Mammary epithelial cell (primary cell): ENCODE data around the gene IL13.

Source experiments
- CTCF ChIP-seq, 2 donors: IDR thresholded peaks in 1 of 2; conservative IDR thresholded peaks in 1 of 2; 2 replicates each; pipeline ENCODE4 v1.5.1; 2011 to 2012; ENCODE audit warnings: inconsistent platforms in 2 of 2, low read length in 2 of 2, mild to moderate bottlenecking in 2 of 2, control low read depth in 1 of 2, low read depth in 1 of 2; ENCODE audit not compliant: insufficient read depth in 1 of 2; ENCODE audit errors: extremely low read depth in 1 of 2
- EZH2 ChIP-seq: IDR thresholded peaks from 2 replicates; pipeline ENCODE4 v1.6.1; 2012; ENCODE audit warnings: low read length, inconsistent platforms, borderline replicate concordance

GRCh38 chr5:132679717-132680380, 21.9 kb downstream of the IL13 start:
- no peak for TF ChIP-seq CTCF (conservative IDR thresholded peaks at IDR 0.05 in 1 of 2, IDR thresholded peaks at IDR 0.05 in 1 of 2; ENCODE audit: extremely low read depth in 1 of 2, insufficient read depth in 1 of 2, low read depth in 1 of 2, low read length in 2 of 2)
- no peak for TF ChIP-seq EZH2
